ENCODE measurements around the gene PSMD11.
A peak's percentile ranks its signal among the peaks of the same experiment; 100 is the strongest.

Gene PSMD11

GRCh38 chr17:32470405-32471167 lies 26.3 kb downstream of the PSMD11 start:
- no peak for DNase-seq

- no peak for DNase-seq
Measured at GRCh38 chr17:32471652-32472051, 27.3 kb downstream of the PSMD11 start.

GRCh38 chr17:32475258-32475657 lies 30.9 kb downstream of the PSMD11 start:
- no peak for DNase-seq

GRCh38 chr17:32477220-32477619 lies 32.9 kb downstream of the PSMD11 start:
- no peak for DNase-seq

- DNase-seq = no peak
Measured at GRCh38 chr17:32479074-32479617, 34.8 kb downstream of the PSMD11 start.

- DNase-seq = no peak
Measured at GRCh38 chr17:32481193-32481592, 36.9 kb downstream of the PSMD11 start.

GRCh38 chr17:32482568-32483320 lies 38.4 kb downstream of the PSMD11 start:
- no peak for DNase-seq

- peak; percentile 65 for DNase-seq
Measured at GRCh38 chr17:32483451-32484019, 39.2 kb downstream of the PSMD11 start.

- DNase-seq = no peak
Measured at GRCh38 chr17:32484041-32484461, 39.7 kb downstream of the PSMD11 start.

- no peak for DNase-seq
Measured at GRCh38 chr17:32484628-32485027, 40.3 kb downstream of the PSMD11 start.

GRCh38 chr17:32485261-32486110 lies 41.2 kb downstream of the PSMD11 start:
- no peak for DNase-seq

GRCh38 chr17:32486111-32486700 lies 41.9 kb downstream of the PSMD11 start:
- peak; percentile 74 for DNase-seq

GRCh38 chr17:32486701-32487472 lies 42.6 kb downstream of the PSMD11 start, which contains the start of gene CDK5R1:
CDK5R1 (plus strand) TSS chr17:32486993; CDS start chr17:32487621, 628 bp downstream.
- DNase-seq = peak; percentile 82

- DNase-seq = peak; percentile 15
Measured at GRCh38 chr17:32487473-32488176, 43.3 kb downstream of the PSMD11 start.

- no peak for DNase-seq
Measured at GRCh38 chr17:32488177-32488542, 43.9 kb downstream of the PSMD11 start.

GRCh38 chr17:32488604-32489180 lies 44.4 kb downstream of the PSMD11 start:
- no peak for DNase-seq

- no peak for DNase-seq
Measured at GRCh38 chr17:32489320-32490100, 45.2 kb downstream of the PSMD11 start.

GRCh38 chr17:32490101-32490482 lies 45.8 kb downstream of the PSMD11 start:
- DNase-seq = no peak
